Ramos (cell line): ENCODE measurements around the gene LRRN3.

Source experiments
- in situ Hi-C: fragments of 300-500 bp; cut with MboI; formaldehyde crosslinking; loops from one replicate; pipeline ENCODE4 v1.14.3; 2022; ENCODE audit warnings: low sequenced_read_pairs; ENCODE audit not compliant: unreplicated experiment

LRRN3 gene

GRCh38 chr7:111147708-111148533 lies 57.0 kb downstream of the LRRN3 start:
- in situ Hi-C loops = no loop called here

GRCh38 chr7:111150709-111151108 lies 59.8 kb downstream of the LRRN3 start:
- in situ Hi-C loops = no loop called here

- in situ Hi-C loops = no loop called here
These were observed 68.5 kb downstream of the LRRN3 start for GRCh38 chr7:111159426-111159825.

GRCh38 chr7:111160297-111160696 lies 69.4 kb downstream of the LRRN3 start:
- in situ Hi-C loops = no loop called here

- in situ Hi-C loops = no loop called here
These were observed 71.8 kb downstream of the LRRN3 start for GRCh38 chr7:111162692-111163091.

- in situ Hi-C loops = no loop called here
These were observed 73.5 kb downstream of the LRRN3 start for GRCh38 chr7:111164442-111164841.

- in situ Hi-C loops = no loop called here
These were observed 77.3 kb downstream of the LRRN3 start for GRCh38 chr7:111168182-111168581.

- in situ Hi-C loops = no loop called here
These were observed 81.8 kb downstream of the LRRN3 start for GRCh38 chr7:111172564-111173257.

- in situ Hi-C loops = no loop called here
These were observed 82.6 kb downstream of the LRRN3 start for GRCh38 chr7:111173528-111173927.

GRCh38 chr7:111173990-111174389 lies 83.1 kb downstream of the LRRN3 start:
- in situ Hi-C loops = no loop called here

GRCh38 chr7:111174510-111174909 lies 83.6 kb downstream of the LRRN3 start:
- in situ Hi-C loops = no loop called here
